Left ventricle myocardium inferior (tissue), 1 donor: ENCODE measurements around the gene RPLP2. TPM values are rescaled to one million over a fixed set of nuclear protein-coding genes. Genes with fewer than 3 reads are reported as not detected.
A peak's percentile ranks its signal among the peaks of the same experiment; 100 is the strongest.

ENCODE experiments used
- DNase-seq: peaks from one replicate; pipeline ENCODE4 v3.0.0-alpha.2; 2020
- H3K27ac ChIP-seq: fragments of 200-600 bp; replicated peaks from 2 replicates; pipeline ENCODE4 v1.8.0; 2021
- H3K27me3 ChIP-seq: fragments of 200-600 bp; 2 replicates; pipeline ENCODE4 v1.8.0; 2021; ENCODE audit warnings: low read depth
- H3K36me3 ChIP-seq: fragments of 200-600 bp; 2 replicates; pipeline ENCODE4 v1.8.0; 2021
- H3K4me1 ChIP-seq: fragments of 200-600 bp; 2 replicates; pipeline ENCODE4 v1.8.0; 2021
- H3K4me3 ChIP-seq: fragments of 200-600 bp; 2 replicates; pipeline ENCODE4 v1.8.0; 2021; ENCODE audit warnings: mild to moderate bottlenecking, moderate library complexity
- H3K9me3 ChIP-seq: fragments of 200-600 bp; replicated peaks from 2 replicates; pipeline ENCODE4 v1.8.0; 2021
- CTCF ChIP-seq: fragments of 200-600 bp; IDR thresholded peaks from 2 replicates; pipeline ENCODE4 v1.8.0; 2021; ENCODE audit warnings: antibody characterized with exemption, mild to moderate bottlenecking, borderline replicate concordance
- intact Hi-C: fragments of 100-400 bp; cut with micrococcal nuclease; formaldehyde crosslinking; loops from one replicate; pipeline ENCODE4 v1.11.0; 2022
- total RNA-seq: library from RNA; stranded (reverse); fragmentation: NEBNext Ultra II Directional; extraction: Animal tissue kit (Norgen Biotek cat#: 25700); gene quantifications from one replicate; pipeline ENCODE4 v1.2.1, GENCODE V29; 2021
- donor health status: DM: no; HTN: yes; CAD: no; lungs with severe emphysema.

RPLP2 gene
- total RNA-seq, 1 donor from 2014 or later, result 871 TPM

- H3K4me3 ChIP-seq, result peak overlapping the region; percentile 81
- H3K27ac ChIP-seq, result no peak overlapping the region
- intact Hi-C loops, result no loop called here
- H3K4me1 ChIP-seq, result peaks cover 42% of the 10 kb centered on the region
- peaks cover 16% of the 10 kb centered on the region for H3K36me3 ChIP-seq
- no peaks in the 10 kb centered on the region for H3K9me3 ChIP-seq
- TF ChIP-seq CTCF, result no peak
- peaks cover 14% of the 10 kb centered on the region for H3K27me3 ChIP-seq
- no peak for DNase-seq
These were observed 14.8 kb upstream of the RPLP2 start for GRCh38 chr11:794766-795633.

- intact Hi-C loops, result no loop called here
- peak overlapping the region; percentile 85 for H3K27ac ChIP-seq
These were observed 13.9 kb upstream of the RPLP2 start for GRCh38 chr11:795634-796564.

GRCh38 chr11:796565-797295 lies 13.0 kb upstream of the RPLP2 start:
- H3K27ac ChIP-seq, result peak overlapping the region; percentile 85
- H3K36me3 ChIP-seq, result peaks cover 26% of the 10 kb centered on the region
- TF ChIP-seq CTCF, result no peak
- peaks cover 42% of the 10 kb centered on the region for H3K4me1 ChIP-seq
- H3K9me3 ChIP-seq, result no peaks in the 10 kb centered on the region
- H3K27me3 ChIP-seq, result no peaks in the 10 kb centered on the region
- intact Hi-C loops, result no loop called here
- DNase-seq, result no peak
- H3K4me3 ChIP-seq, result peak overlapping the region; percentile 81

More at GRCh38 chr11:795634-796564, 13.9 kb upstream of the RPLP2 start:
- peak; percentile 77 for DNase-seq
- Histone ChIP-seq H3K9me3 (no peaks in the 10 kb centered on the region), H3K27me3 (peaks cover 5% of the 10 kb centered on the region), H3K4me1 (peaks cover 42% of the 10 kb centered on the region), H3K36me3 (peaks cover 24% of the 10 kb centered on the region), H3K4me3 (peak overlapping the region; percentile 81)
- no peak for TF ChIP-seq CTCF

GRCh38 chr11:797296-798092 lies 12.3 kb upstream of the RPLP2 start:
- Histone ChIP-seq H3K9me3 (no peaks in the 10 kb centered on the region), H3K36me3 (peaks cover 28% of the 10 kb centered on the region), H3K27me3 (no peaks in the 10 kb centered on the region), H3K4me3 (peak overlapping the region; percentile 81), H3K27ac (peak overlapping the region; percentile 85), H3K4me1 (peaks cover 44% of the 10 kb centered on the region)
- intact Hi-C loops, result no loop called here
- TF ChIP-seq CTCF, result no peak
- peak; percentile 66 for DNase-seq
